HepG2 (cell line): ENCODE results near the gene GPATCH3. TPM values are rescaled to one million over a fixed set of nuclear protein-coding genes. Genes with fewer than 3 reads are reported as not detected.
A peak's percentile ranks its signal among the peaks of the same experiment; 100 is the strongest.

ENCODE experiments used
- GLI4 ChIP-seq: sonication (generic); formaldehyde crosslinking; IDR thresholded peaks from 2 replicates; pipeline ENCODE4 v1.5.1; 2020; ENCODE audit warnings: missing genetic modification reagents, mild to moderate bottlenecking, moderate library complexity, borderline replicate concordance
- NFATC3 ChIP-seq: sonication (generic); formaldehyde crosslinking; IDR thresholded peaks from 2 replicates; pipeline ENCODE4 v1.5.1; 2020; ENCODE audit warnings: mild to moderate bottlenecking, missing genetic modification reagents
- NR1H2 ChIP-seq: sonication (generic); formaldehyde crosslinking; IDR thresholded peaks from 2 replicates; pipeline ENCODE4 v1.8.1; 2022; ENCODE audit warnings: low read depth, missing genetic modification reagents, borderline replicate concordance
- RNF2 ChIP-seq: fragments of 450-650 bp; conservative IDR thresholded peaks from 2 replicates; pipeline ENCODE4 v1.6.1; 2016; ENCODE audit warnings: low read depth
- SNAPC2 ChIP-seq: sonication (generic); formaldehyde crosslinking; IDR thresholded peaks from 2 replicates; pipeline ENCODE4 v1.8.1; 2022; ENCODE audit warnings: mild to moderate bottlenecking, missing genetic modification reagents
- SRY ChIP-seq: sonication (generic); formaldehyde crosslinking; IDR thresholded peaks from 2 replicates; pipeline ENCODE4 v1.8.0; 2022; ENCODE audit warnings: mild to moderate bottlenecking, missing genetic modification reagents
- ZEB1 ChIP-seq: IDR thresholded peaks from 2 replicates; pipeline ENCODE4 v1.6.1; 2012; ENCODE audit warnings: mild to moderate bottlenecking, low read depth, inconsistent platforms; ENCODE audit not compliant: insufficient replicate concordance
- ZMYM2 ChIP-seq: sonication (generic); formaldehyde crosslinking; IDR thresholded peaks from 2 replicates; pipeline ENCODE4 v1.8.0; 2022; ENCODE audit warnings: mild to moderate bottlenecking, missing genetic modification reagents
- ZNF264 ChIP-seq: sonication (generic); formaldehyde crosslinking; IDR thresholded peaks from 2 replicates; pipeline ENCODE4 v1.4.0; 2020; ENCODE audit warnings: missing genetic modification reagents
- ZNF317 ChIP-seq: sonication (generic); formaldehyde crosslinking; IDR thresholded peaks from 2 replicates; pipeline ENCODE4 v1.5.0; 2020; ENCODE audit warnings: mild to moderate bottlenecking, missing genetic modification reagents
- ZNF343 ChIP-seq: sonication (generic); formaldehyde crosslinking; IDR thresholded peaks from 2 replicates; pipeline ENCODE4 v1.4.0; 2020; ENCODE audit warnings: mild to moderate bottlenecking, missing genetic modification reagents
- ZNF549 ChIP-seq: sonication (generic); formaldehyde crosslinking; IDR thresholded peaks from 2 replicates; pipeline ENCODE4 v1.5.0; 2020; ENCODE audit warnings: missing genetic modification reagents
- ZNF615 ChIP-seq: sonication (generic); formaldehyde crosslinking; IDR thresholded peaks from 2 replicates; pipeline ENCODE4 v1.5.0; 2020; ENCODE audit warnings: mild to moderate bottlenecking, missing genetic modification reagents, borderline replicate concordance
- ZNF644 ChIP-seq: IDR thresholded peaks from 2 replicates; pipeline ENCODE4 v1.6.1; 2016; ENCODE audit warnings: low read depth
- ZNF678 ChIP-seq: sonication (generic); formaldehyde crosslinking; IDR thresholded peaks from 2 replicates; pipeline ENCODE4 v1.4.0; 2020; ENCODE audit warnings: mild to moderate bottlenecking, missing genetic modification reagents
- ZNF780A ChIP-seq: sonication (generic); formaldehyde crosslinking; IDR thresholded peaks from 2 replicates; pipeline ENCODE4 v1.8.0; 2022; ENCODE audit warnings: mild to moderate bottlenecking, missing genetic modification reagents, moderate library complexity
- ZSCAN12 ChIP-seq: sonication (generic); formaldehyde crosslinking; IDR thresholded peaks from 2 replicates; pipeline ENCODE4 v1.9.0; 2021; ENCODE audit warnings: mild to moderate bottlenecking, missing genetic modification reagents
- ZSCAN22 ChIP-seq: sonication (generic); formaldehyde crosslinking; IDR thresholded peaks from 2 replicates; pipeline ENCODE4 v1.4.0; 2020; ENCODE audit warnings: mild to moderate bottlenecking, missing genetic modification reagents
- polyA plus RNA-seq, 8 experiments: library from polyadenylated mRNA; depleted of rRNA in 3 of 8; stranded (reverse) in 7 of 8; unstranded in 1 of 8; fragments of >200 nt; fragmentation: Illumina TruSeq in 4 of 8; extraction: Trizol in 4 of 8; gene quantifications; 2 replicates each; pipeline versions ENCODE4 v1.2.1 to v1.2.3, GENCODE V29; 2011 to 2016; ENCODE audit warnings: low read depth in 4 of 8, missing spikeins in 1 of 8, mixed read lengths in 1 of 8; ENCODE audit not compliant: insufficient read depth in 1 of 8
- total RNA-seq, 5 experiments: library from RNA; depleted of rRNA; stranded (reverse); fragments of >200 nt; fragmentation: Illumina TruSeq; extraction: Trizol; gene quantifications; 2 replicates each; pipeline ENCODE4 v1.2.3, GENCODE V29; 2016; ENCODE audit warnings: low read depth in 1 of 5
- TF ChIP-seq, protein P1 (sequence below): sonication (generic); formaldehyde crosslinking; IDR thresholded peaks from 2 replicates; pipeline ENCODE4 v1.5.1; 2020; ENCODE audit warnings: missing genetic modification reagents, mild to moderate bottlenecking, borderline replicate concordance
- TF ChIP-seq, protein P2 (sequence below): sonication (generic); formaldehyde crosslinking; IDR thresholded peaks from 2 replicates; pipeline ENCODE4 v1.5.1; 2020; ENCODE audit warnings: mild to moderate bottlenecking, missing genetic modification reagents, borderline replicate concordance
- TF ChIP-seq, protein P3 (sequence below), 2 experiments: sonication (generic) in 1 of 2; formaldehyde crosslinking in 1 of 2; IDR thresholded peaks; 2 replicates each; pipeline versions ENCODE4 v1.6.1 to v1.9.0; 2014 to 2022; ENCODE audit warnings: antibody characterized with exemption in 1 of 2, borderline replicate concordance in 1 of 2, inconsistent platforms in 1 of 2, low read depth in 1 of 2, missing genetic modification reagents in 1 of 2

GPATCH3 gene
- total and polyA plus RNA-seq, 2 of the 13 experiments (the other 11 are each of a cell fraction or from before 2014, with no cell fraction given) = 8.3 to 11.0 TPM

GRCh38 chr1:26910343-26911160, 10.3 kb upstream of the GPATCH3 start (continued):
- TF ChIP-seq NFATC3 (CRISPR knock-in tag) (no peak), ZEB1 (peak; percentile 47), GLI4 (CRISPR knock-in tag) (no peak), ZNF780A (CRISPR knock-in tag) (no peak), ZNF317 (0 out of 2 replicates have a peak, but pooled peaks have one; percentile 61), SNAPC2 (CRISPR knock-in tag) (no peak), ZNF343 (no peak), ZNF264 (CRISPR knock-in tag) (no peak), ZSCAN12 (CRISPR knock-in tag) (0 out of 2 replicates have a peak, but pooled peaks have one; percentile 59), ZSCAN22 (no peak), NR1H2 (CRISPR knock-in tag) (no peak), SRY (CRISPR knock-in tag) (peak; percentile 71; the same call in 1 of the 2 replicates), ZNF615 (CRISPR knock-in tag) (peak; percentile 46; the same call in 1 of the 2 replicates), ZNF644 (0 out of 2 replicates have a peak, but pooled peaks have one; percentile 18), ZNF678 (CRISPR knock-in tag) (no peak), ZNF549 (CRISPR knock-in tag) (no peak), RNF2 (no peak), ZMYM2 (CRISPR knock-in tag) (peak; percentile 5; the same call in 1 of the 2 replicates)
- TF ChIP-seq, protein P1, sequence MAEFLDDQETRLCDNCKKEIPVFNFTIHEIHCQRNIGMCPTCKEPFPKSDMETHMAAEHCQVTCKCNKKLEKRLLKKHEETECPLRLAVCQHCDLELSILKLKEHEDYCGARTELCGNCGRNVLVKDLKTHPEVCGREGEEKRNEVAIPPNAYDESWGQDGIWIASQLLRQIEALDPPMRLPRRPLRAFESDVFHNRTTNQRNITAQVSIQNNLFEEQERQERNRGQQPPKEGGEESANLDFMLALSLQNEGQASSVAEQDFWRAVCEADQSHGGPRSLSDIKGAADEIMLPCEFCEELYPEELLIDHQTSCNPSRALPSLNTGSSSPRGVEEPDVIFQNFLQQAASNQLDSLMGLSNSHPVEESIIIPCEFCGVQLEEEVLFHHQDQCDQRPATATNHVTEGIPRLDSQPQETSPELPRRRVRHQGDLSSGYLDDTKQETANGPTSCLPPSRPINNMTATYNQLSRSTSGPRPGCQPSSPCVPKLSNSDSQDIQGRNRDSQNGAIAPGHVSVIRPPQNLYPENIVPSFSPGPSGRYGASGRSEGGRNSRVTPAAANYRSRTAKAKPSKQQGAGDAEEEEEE (CRISPR knock-in tag) = no peak
- TF ChIP-seq, protein P2, sequence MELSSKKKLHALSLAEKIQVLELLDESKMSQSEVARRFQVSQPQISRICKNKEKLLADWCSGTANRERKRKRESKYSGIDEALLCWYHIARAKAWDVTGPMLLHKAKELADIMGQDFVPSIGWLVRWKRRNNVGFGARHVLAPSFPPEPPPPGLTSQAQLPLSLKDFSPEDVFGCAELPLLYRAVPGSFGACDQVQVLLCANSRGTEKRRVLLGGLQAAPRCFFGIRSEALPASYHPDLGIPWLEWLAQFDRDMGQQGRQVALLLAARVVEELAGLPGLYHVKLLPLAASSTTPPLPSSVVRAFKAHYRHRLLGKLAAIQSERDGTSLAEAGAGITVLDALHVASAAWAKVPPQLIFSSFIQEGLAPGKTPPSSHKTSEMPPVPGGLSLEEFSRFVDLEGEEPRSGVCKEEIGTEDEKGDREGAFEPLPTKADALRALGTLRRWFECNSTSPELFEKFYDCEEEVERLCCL (CRISPR knock-in tag) = no peak
- TF ChIP-seq, protein P3, sequence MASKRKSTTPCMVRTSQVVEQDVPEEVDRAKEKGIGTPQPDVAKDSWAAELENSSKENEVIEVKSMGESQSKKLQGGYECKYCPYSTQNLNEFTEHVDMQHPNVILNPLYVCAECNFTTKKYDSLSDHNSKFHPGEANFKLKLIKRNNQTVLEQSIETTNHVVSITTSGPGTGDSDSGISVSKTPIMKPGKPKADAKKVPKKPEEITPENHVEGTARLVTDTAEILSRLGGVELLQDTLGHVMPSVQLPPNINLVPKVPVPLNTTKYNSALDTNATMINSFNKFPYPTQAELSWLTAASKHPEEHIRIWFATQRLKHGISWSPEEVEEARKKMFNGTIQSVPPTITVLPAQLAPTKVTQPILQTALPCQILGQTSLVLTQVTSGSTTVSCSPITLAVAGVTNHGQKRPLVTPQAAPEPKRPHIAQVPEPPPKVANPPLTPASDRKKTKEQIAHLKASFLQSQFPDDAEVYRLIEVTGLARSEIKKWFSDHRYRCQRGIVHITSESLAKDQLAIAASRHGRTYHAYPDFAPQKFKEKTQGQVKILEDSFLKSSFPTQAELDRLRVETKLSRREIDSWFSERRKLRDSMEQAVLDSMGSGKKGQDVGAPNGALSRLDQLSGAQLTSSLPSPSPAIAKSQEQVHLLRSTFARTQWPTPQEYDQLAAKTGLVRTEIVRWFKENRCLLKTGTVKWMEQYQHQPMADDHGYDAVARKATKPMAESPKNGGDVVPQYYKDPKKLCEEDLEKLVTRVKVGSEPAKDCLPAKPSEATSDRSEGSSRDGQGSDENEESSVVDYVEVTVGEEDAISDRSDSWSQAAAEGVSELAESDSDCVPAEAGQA (IDR thresholded peaks at IDR 0.05; ENCODE audit: low read depth) = no peak
- TF ChIP-seq, protein P3 (CRISPR knock-in tag; IDR thresholded peaks at IDR 0.05; ENCODE audit: borderline replicate concordance) = no peak
